Natural killer cell (primary cell): Measurements from ENCODE around the gene THRSP. TPM values are rescaled to one million over a fixed set of nuclear protein-coding genes. Genes with fewer than 3 reads are reported as not detected.

Experiments
- ATAC-seq, 3 donors: fragments of 150-1000 bp in 2 of 3; fragments of 200-7000 bp in 1 of 3; cut with Tn5 transposase; 1 replicate in 1 of 3; 2 replicates in 2 of 3; pipeline ENCODE4 v1.10.0; 2021; ENCODE audit warnings: mild to moderate bottlenecking in 2 of 3, moderate library complexity in 2 of 3
- DNase-seq, 2 donors: peaks; one replicate each; pipeline versions ENCODE4 v3.0.0 to v3.0.0-alpha.2; 2013 to 2021; ENCODE audit warnings: mixed read lengths in 1 of 2
- H3K27ac ChIP-seq: one replicate; pipeline ENCODE4 v1.5.1; 2013; ENCODE audit warnings: mild to moderate bottlenecking, low read length
- H3K27me3 ChIP-seq: one replicate; pipeline ENCODE4 v1.6.1; 2013; ENCODE audit warnings: low read length; ENCODE audit not compliant: control insufficient read depth, insufficient read depth
- H3K36me3 ChIP-seq: one replicate; pipeline ENCODE4 v1.6.1; 2013; ENCODE audit warnings: low read length; ENCODE audit not compliant: control insufficient read depth, insufficient read depth
- H3K4me1 ChIP-seq: one replicate; pipeline ENCODE4 v1.6.1; 2013; ENCODE audit warnings: low read length; ENCODE audit not compliant: control insufficient read depth, insufficient read depth
- H3K4me3 ChIP-seq: one replicate; pipeline ENCODE4 v1.5.1; 2013; ENCODE audit warnings: low read length
- H3K9me3 ChIP-seq: one replicate; pipeline ENCODE4 v1.6.1; 2013; ENCODE audit warnings: low read length; ENCODE audit not compliant: control insufficient read depth, insufficient read depth
- H3K27ac Mint-ChIP-seq, 2 donors: one replicate each; pipeline ENCODE4 v1.8.0; 2022; ENCODE audit warnings: mild to moderate bottlenecking in 2 of 2, mixed read lengths in 2 of 2, moderate library complexity in 1 of 2
- H3K27me3 Mint-ChIP-seq, 2 donors: one replicate each; pipeline ENCODE4 v1.8.0; 2022; ENCODE audit warnings: low read depth in 2 of 2, mixed read lengths in 2 of 2
- H3K36me3 Mint-ChIP-seq: one replicate; pipeline ENCODE4 v1.8.0; 2022; ENCODE audit warnings: mixed read lengths
- H3K4me1 Mint-ChIP-seq, 2 donors: one replicate each; pipeline ENCODE4 v1.8.0; 2022; ENCODE audit warnings: mixed read lengths in 2 of 2
- H3K4me3 Mint-ChIP-seq: one replicate; pipeline ENCODE4 v1.8.0; 2022; ENCODE audit warnings: mild to moderate bottlenecking, moderate library complexity, mixed read lengths
- H3K9me3 Mint-ChIP-seq, 2 donors: one replicate each; pipeline ENCODE4 v1.8.0; 2022; ENCODE audit warnings: mixed read lengths in 2 of 2
- WGBS: methylation state at CpG from one replicate; pipeline ENCODE4 v1.1.7; 2013; ENCODE audit warnings: missing lambda C conversion rate; ENCODE audit not compliant: insufficient coverage; 5-methylcytosine and 5-hydroxymethylcytosine counted together
- intact Hi-C: fragments of 100-400 bp; cut with micrococcal nuclease; formaldehyde crosslinking; loops from one replicate; pipeline ENCODE4 v1.14.2; 2022
- total RNA-seq, 4 donors: library from RNA; stranded (reverse); fragments of 120-200 nt in 1 of 4; gene quantifications; one replicate each; pipeline versions ENCODE4 v1.2.3 to v1.2.4, GENCODE V29; 2013 to 2022
- TF ChIP-seq, protein P1 (sequence below): fragments of 200-600 bp; IDR thresholded peaks from one replicate; pipeline ENCODE4 v1.8.0; 2022; ENCODE audit warnings: antibody characterized with exemption

THRSP gene
- total RNA-seq, 3 donors from 2014 or later (not counting 1 experiment from before 2014, with no cell fraction given) = not detected

DNA sequence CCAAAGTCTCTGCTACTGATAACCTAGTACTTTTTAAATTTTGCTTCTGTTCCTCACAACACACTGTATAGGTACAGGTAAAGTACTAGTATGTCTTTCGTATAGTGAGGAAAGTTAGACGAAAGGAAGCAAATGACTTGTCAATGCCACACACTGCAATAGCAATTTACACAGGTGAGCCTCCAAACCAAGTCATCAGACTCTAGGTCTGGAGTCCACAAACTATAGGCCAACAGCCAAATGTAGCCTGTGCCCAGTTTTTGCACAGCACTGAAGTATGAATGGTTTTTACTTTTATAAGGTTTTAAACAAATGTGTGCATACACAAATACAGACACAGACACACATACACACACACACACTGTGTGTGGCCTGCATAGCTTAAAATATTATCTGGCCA is 47.6 kb downstream of the THRSP start:
- Histone ChIP-seq H3K9me3 (no peaks in the 10 kb centered on the region), H3K36me3 (peaks cover 9% of the 10 kb centered on the region), H3K27me3 (no peaks in the 10 kb centered on the region), H3K27ac (no peak overlapping the region), H3K4me3 (no peak overlapping the region), H3K4me1 (no peaks in the 10 kb centered on the region)
- H3K27ac Mint-ChIP-seq = no peak overlapping the region
- no peak overlapping the region for H3K4me3 Mint-ChIP-seq
- H3K9me3 Mint-ChIP-seq = no peaks in the 10 kb centered on the region
- DNase-seq (no peak), ATAC-seq (no peak)
- intact Hi-C loops = no loop called here
- H3K36me3 Mint-ChIP-seq = peaks cover 9% of the 10 kb centered on the region
- TF ChIP-seq, protein P1, sequence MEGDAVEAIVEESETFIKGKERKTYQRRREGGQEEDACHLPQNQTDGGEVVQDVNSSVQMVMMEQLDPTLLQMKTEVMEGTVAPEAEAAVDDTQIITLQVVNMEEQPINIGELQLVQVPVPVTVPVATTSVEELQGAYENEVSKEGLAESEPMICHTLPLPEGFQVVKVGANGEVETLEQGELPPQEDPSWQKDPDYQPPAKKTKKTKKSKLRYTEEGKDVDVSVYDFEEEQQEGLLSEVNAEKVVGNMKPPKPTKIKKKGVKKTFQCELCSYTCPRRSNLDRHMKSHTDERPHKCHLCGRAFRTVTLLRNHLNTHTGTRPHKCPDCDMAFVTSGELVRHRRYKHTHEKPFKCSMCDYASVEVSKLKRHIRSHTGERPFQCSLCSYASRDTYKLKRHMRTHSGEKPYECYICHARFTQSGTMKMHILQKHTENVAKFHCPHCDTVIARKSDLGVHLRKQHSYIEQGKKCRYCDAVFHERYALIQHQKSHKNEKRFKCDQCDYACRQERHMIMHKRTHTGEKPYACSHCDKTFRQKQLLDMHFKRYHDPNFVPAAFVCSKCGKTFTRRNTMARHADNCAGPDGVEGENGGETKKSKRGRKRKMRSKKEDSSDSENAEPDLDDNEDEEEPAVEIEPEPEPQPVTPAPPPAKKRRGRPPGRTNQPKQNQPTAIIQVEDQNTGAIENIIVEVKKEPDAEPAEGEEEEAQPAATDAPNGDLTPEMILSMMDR = no peak
- no peaks in the 10 kb centered on the region for H3K4me1 Mint-ChIP-seq
- 100% methylated on average over 2 of the region's 2 CpGs for WGBS
- no peaks in the 10 kb centered on the region for H3K27me3 Mint-ChIP-seq

DNA sequence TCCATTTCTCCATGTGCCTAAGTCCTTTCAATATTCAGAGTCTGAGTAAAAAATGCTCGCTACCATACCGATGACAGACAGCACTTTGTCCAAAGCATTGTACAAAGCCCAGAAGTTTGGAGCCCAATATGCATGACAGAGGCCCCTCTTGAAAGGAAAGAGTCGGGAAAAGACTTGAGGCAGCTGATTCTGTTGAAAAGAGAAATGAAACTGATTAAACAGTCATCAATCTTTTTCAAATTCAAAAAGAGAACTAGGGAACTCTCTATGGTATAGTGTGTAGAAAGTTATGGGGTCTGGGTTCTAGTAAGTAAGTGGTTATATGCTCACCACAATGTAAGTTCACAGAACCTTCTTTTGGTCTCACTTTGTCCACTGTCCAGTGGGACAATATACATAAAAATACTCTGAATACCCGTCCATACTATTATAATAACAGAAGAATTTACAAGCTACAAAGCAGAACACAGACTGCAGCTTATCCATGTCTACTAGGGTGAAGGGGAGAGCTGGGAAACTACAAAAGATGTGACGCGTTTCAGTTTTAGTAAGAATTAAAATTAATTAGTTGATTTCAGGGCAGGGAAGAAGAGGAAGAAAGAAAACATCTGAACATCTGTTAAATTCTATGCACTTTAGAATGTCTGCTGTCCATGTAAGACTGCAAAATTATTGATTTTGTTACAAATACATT is 49.1 kb downstream of the THRSP start:
- Histone ChIP-seq H3K4me1 (no peaks in the 10 kb centered on the region), H3K9me3 (no peaks in the 10 kb centered on the region), H3K27me3 (no peaks in the 10 kb centered on the region), H3K27ac (no peak overlapping the region), H3K36me3 (peaks cover 9% of the 10 kb centered on the region), H3K4me3 (no peak overlapping the region)
- no peak overlapping the region for H3K27ac Mint-ChIP-seq
- DNase-seq = no peak
- H3K4me1 Mint-ChIP-seq = no peaks in the 10 kb centered on the region
- no peak overlapping the region for H3K4me3 Mint-ChIP-seq
- no peaks in the 10 kb centered on the region for H3K9me3 Mint-ChIP-seq
- 87% methylated on average over 5 of the region's 6 CpGs for WGBS
- TF ChIP-seq, protein P1 = no peak
- no peak for ATAC-seq
- H3K27me3 Mint-ChIP-seq = no peaks in the 10 kb centered on the region
- intact Hi-C loops = no loop called here
- H3K36me3 Mint-ChIP-seq = peaks cover 9% of the 10 kb centered on the region

Other genes starting within 250 kb of the THRSP start
- gene RSF1, start 243.1 kb upstream of the THRSP start, total RNA-seq = 100 to 1,000 TPM in 2 of 3 donors, 10 to 100 TPM in 1; 87.3 to 119 (median 110) TPM
- gene AAMDC, start 242.7 kb upstream of the THRSP start, total RNA-seq = 1 to 10 TPM; 4.8 to 5.7 (median 5.4) TPM
- 10 to 100 TPM; 65.2 to 97.8 (median 67.5) TPM for gene INTS4, start 69.2 kb upstream of the THRSP start, total RNA-seq
- gene KCTD14, start 40.6 kb upstream of the THRSP start, total RNA-seq = under 1 TPM in 2 of 3 donors, not detected in 1; 0.28 to 0.32 TPM
- 10 to 100 TPM; 51.8 to 75.4 (median 60.2) TPM for gene NDUFC2, start 16.0 kb downstream of the THRSP start, total RNA-seq
- 10 to 100 TPM; 19.2 to 20.1 (median 19.8) TPM for gene ALG8, start 75.8 kb downstream of the THRSP start, total RNA-seq
- gene KCTD21, start 124.8 kb downstream of the THRSP start, total RNA-seq = 1 to 10 TPM; 1.7 to 2.7 (median 2.2) TPM
- gene USP35, start 125.1 kb downstream of the THRSP start, total RNA-seq = 1 to 10 TPM; 6.1 to 8.5 (median 8.1) TPM